GOT3 (cell line): Measurements from ENCODE around the gene ATF3.

Experiments
- DNase-seq: peaks from one replicate; lab custom pipeline; 2025; ENCODE audit warnings: mixed read lengths; lab: John Stamatoyannopoulos, UW

The ATF3 gene

GRCh38 chr1:212586206-212587015 is 22.1 kb upstream of the ATF3 start:
- no peak for DNase-seq

DNA sequence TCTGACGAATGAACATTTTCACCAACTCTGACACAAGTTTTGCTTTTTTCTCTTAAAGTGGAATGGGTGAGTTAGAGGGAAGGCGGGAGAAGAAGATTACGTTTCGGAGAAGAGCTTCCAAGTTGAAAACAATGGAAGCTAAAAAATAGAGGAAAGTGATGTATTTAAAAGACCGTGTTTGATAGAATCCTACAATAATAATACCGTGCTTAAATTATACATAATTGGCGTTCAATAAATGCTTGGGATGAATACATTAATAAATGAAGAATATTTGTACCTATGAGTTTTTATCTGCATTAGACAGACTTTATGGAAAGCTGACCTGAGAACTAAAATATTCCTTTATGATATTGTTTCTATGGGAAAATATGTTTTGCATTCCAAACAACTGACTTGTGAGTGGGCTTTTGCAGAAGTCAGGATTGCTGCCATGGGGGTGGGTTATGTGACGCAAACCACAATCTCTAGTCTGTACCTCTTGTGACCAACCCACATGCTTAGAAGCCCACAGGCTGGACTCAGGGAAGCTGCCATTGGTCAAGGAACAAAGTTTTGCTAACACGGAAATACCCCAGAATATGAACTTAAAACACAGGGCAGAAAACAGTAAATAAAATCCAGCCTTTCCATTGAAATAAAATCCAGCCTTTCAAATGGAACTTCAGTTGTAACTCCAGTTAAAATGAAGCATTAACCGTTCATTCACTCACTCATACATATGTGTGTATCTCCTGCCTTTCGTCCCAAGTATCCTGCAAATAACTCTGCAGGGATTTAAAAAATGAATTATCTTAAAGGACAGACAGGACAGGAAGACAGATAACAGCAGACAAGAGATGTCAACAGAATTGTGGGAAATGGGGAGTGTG is 21.3 kb upstream of the ATF3 start:
- DNase-seq, result no peak

DNA sequence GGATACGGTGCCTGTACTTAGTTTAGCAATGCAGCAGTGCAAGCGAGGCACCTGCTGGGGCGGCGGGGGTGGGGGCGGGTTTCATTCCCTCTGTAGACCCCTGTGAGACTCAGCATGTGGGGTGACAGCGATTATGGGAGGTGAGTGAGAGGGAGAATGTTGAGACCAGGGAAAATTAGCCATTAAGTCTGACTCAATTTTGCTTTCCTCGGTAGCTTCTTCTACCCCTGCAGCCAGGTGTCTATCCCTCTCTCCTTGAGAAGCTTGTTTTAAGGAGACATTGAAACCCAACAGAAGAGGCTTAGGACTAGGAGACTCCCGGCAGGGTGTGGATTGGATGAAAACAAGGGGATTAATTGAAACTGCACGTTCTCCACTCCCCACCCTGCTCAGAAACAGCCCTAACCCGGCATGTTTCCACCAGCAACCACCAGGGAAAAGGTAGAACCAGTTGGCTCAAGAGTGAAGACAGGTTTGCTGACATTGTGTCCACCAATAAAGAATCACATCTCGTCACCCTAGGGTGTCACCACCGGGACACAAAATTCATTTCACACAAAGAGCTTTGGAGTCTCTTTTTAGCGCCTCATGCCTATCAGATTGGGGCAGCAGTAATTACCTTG is 20.6 kb upstream of the ATF3 start:
- DNase-seq, result no peak

GRCh38 chr1:212589446-212589845 is 19.1 kb upstream of the ATF3 start:
- no peak for DNase-seq

DNA sequence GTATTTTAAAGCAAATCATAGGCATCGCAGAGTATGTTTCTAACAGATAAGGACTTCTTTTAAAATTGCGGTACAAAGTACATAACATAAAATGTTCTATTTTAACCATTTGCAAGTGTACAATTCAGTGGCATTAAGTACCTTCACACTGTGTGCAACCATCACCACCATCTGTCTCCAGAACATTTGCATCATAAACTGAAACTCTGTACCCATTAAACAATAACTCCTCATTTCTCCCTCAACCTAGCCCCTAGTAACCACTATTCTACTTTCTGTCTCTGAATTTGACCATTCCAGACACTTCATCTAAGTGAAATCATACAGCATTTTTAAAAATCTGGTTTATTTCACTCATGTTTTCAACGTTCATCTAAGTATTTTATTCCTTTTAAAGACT is 16.6 kb upstream of the ATF3 start:
- no peak for DNase-seq

GRCh38 chr1:212593821-212594251 is 14.7 kb upstream of the ATF3 start:
- DNase-seq, result no peak

DNA sequence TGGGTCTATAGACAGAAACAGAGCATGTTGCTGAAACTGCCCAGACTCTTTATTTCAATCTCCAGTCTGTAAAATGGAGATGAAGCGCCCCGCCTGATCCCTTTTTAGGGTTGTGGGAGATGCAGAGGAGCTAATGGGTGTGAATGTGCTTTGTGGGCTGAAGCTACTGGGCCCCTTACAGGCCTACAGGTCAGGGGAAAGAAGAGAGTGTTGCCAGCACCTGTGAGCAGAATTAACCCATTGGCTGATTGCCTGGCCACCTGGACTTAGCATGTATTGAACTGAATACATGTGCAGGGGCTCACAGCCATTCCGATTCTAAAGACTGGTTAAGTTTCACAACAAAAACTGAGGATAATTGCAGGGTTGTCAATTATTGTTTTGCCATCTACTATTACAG is 13.9 kb upstream of the ATF3 start:
- no peak for DNase-seq

- DNase-seq, result no peak
Measured at GRCh38 chr1:212595229-212595628, 13.3 kb upstream of the ATF3 start.

DNA sequence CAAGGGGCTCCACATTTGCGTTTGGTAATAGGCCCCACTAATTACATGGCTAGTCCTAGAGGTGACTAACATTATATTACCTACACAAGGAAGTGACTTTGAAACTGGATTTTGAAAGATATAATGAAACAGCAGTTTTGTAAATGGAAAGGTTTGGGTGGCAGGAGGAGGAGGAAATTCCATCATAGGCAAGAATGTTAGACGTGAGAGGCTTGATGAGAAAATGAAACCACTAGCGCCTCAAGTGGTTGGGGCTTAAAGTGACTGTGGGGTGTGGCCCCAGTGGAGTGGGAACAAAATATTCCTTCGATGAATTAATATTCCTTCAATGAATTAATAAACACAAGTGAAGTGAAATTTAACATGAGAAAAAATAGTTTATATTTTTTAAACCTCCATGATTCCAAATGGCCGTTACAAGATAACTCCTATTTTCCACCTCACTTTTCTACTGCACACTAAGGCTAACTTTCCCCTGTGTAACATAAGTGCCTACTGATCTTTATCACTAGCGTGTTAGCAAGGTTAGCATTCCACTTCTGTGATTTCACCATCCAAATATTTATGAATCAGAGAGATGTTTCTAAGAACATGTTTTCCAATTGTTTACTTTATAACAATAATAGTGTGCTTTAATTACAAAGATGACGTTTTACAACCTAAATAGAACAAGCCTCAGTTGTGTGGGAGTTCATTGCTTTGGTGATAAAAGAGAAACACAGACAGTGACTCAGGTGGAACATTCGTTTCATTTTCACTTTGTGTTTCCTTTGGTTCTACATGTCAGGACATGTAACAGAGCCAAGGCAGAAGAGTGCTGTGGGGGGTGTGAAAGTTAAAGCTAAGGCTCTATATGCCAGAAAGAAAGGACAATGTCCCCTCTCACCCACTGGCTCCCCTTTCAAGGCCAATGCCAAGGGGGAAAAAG is 12.5 kb upstream of the ATF3 start:
- DNase-seq, result no peak

DNA sequence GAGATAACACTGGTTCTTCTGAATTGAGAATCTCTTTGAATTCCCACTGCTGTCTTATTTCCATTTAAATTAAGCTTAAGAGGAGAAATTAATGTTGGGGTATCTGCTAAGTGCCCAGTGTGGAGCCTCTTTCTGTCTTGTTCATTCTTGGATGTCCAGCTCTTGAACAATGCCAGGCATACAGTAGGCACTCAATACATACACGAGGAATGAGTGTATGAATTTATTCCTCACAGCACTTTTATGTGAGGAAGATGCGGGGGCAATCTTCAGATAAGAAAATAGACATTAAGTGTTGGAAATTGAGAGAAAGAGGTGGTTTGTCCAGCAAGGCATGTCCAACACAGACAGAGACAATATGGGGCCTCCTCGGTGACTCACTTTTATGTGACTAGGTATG is 11.8 kb upstream of the ATF3 start:
- DNase-seq, result no peak

GRCh38 chr1:212597487-212597886 is 11.1 kb upstream of the ATF3 start:
- DNase-seq, result no peak

DNA sequence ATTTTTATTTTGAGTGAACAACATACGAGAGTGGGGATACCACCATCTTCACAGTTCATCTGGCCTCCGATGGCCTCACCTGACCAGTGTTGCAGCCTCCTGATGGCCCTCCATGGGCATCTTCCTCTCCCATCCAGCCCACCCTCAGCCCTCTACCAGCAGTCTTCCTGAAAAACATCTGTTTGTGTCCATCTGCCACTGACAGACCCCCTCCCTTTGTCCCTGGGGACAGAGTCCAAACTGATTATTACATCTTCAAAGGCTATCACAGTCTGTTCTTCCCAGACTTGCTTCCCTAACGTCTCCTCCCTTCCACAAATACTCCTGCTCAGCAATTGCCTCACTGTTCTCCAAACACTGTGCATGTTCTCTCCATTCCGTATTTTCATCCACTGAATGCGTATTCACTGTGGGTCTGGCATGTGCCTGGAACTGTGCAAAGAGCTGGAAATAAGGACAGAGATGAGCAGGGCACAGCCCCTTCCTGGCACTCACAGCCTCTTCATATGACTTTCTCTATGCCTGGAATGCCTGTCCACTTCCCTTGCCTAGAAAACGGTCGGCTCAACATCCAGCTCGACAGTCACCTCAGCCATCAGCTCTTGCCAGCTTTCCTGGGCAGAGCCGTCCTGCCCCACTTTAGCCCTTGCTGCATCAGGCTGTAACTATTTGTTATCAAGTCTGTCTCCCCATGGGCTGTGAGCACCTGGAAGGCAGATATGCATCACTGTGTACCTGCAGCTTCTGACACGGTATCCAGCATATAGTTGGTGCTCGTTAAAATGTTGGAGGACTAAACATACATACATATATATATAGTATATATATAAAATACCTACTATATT is 8.3 kb upstream of the ATF3 start:
- no peak for DNase-seq

GRCh38 chr1:212600980-212601379 is 7.6 kb upstream of the ATF3 start:
- DNase-seq, result no peak

DNA sequence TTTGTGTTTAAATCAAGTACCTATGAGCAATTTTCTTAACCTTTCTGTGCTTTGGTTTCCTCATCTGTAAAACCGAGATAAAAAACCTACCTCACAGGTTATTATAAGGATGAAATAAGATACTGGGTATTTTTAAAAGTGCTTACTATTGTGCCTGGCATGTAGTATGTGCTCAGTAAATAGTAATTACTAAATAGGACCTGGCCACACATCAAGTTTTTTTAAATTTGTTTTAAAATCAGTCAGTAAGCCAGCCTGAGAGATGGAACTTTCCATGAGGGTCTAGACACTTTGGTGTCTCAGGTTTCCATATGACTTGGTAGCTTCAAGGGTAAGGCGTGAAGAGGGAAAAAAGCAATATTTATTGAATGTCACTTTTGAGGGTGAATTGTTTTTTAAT is 7.0 kb upstream of the ATF3 start:
- DNase-seq, result no peak

DNA sequence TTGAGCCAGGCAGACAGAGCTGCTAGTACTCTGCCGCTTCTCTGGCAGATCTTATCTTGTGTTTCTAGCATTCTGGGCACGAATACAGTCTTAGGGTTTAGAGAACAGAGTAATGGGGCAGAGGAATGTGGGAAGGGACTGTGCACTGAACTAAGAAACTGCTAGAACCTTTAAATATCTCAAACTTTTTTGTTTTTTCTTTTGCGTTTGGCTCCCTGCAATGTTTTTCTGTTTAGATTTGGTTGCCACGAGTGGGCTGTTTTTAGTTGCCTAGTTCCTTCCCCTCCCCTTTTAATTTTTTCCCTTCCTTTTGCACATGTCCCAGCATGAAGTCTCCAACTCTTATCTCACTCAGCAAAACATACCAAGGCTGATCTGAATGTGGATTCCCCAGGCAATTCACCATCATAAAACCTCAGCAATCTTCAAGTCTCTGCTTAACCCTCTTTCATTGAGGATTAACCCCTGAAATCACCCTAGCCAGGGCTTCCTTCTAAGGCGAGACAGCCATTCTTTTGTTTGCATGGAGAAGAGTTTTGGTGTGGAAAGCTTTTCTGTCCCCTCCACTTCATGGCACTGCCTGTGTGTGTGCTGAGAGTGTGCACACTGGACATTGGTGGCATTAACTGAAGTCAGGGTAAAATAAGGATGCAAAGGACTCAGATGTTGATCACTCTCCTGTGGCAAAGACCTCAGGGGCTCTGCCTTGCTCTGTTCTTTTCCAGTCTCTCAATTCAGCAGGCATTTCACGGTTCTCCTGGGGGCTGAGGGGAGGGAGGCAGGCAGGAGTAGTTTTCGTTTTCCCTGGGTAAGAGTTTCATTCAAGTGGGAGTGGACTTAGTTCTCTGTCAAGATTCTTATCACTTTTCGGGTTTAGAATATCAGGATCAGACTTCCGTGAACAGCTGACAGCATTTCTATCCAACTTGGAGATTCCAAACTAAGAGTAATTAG is 2.8 kb upstream of the ATF3 start:
- no peak for DNase-seq

GRCh38 chr1:212606395-212607205 is 2.0 kb upstream of the ATF3 start:
- DNase-seq, result no peak

GRCh38 chr1:212607206-212607912 is 1.2 kb upstream of the ATF3 start:
- DNase-seq, result no peak

- no peak for DNase-seq
Measured at GRCh38 chr1:212607913-212608391, 609 bp upstream of the ATF3 start.
